GM12801 (cell line): ENCODE measurements around the gene ZBED4.

Source experiments
- TF ChIP-seq, protein P1 (sequence below): IDR thresholded peaks from one replicate; pipeline ENCODE4 v1.5.1; 2011; ENCODE audit warnings: control low read depth; ENCODE audit not compliant: insufficient read length; ENCODE audit errors: extremely low read depth

Gene ZBED4

DNA sequence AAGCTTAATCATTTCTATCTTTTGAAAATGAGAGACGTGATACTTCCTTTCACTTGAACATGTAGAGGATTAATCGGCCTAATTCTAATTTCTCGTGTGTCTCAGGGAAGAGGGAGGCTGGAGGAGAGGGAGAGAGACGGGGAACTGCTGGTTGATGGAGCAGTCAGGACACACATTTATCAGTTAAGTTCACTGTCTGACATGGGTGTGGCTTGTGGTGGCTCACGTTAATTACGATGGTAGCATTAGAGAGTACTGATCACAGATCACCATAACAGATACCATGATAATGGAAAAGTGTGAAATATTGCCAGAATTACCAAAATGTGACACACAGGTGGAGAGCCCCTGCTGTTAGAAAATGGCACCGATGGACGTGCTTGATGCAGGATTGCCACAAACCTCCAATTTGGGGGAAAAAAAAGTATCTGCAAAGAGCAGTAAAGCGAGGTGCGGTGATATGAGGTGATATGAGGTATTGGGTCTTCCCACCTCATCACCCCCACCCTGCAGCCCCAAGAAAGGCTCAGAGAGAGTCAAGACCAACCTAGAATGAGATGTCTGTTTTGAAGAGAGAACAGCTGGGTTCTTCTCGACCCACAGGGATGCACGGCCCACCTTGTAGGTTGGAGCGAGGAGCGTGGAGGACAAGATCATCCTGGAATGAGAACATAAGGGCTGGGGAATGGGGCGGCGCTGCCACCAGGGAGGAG lies 19.7 kb downstream of the ZBED4 start:
- TF ChIP-seq, protein P1, sequence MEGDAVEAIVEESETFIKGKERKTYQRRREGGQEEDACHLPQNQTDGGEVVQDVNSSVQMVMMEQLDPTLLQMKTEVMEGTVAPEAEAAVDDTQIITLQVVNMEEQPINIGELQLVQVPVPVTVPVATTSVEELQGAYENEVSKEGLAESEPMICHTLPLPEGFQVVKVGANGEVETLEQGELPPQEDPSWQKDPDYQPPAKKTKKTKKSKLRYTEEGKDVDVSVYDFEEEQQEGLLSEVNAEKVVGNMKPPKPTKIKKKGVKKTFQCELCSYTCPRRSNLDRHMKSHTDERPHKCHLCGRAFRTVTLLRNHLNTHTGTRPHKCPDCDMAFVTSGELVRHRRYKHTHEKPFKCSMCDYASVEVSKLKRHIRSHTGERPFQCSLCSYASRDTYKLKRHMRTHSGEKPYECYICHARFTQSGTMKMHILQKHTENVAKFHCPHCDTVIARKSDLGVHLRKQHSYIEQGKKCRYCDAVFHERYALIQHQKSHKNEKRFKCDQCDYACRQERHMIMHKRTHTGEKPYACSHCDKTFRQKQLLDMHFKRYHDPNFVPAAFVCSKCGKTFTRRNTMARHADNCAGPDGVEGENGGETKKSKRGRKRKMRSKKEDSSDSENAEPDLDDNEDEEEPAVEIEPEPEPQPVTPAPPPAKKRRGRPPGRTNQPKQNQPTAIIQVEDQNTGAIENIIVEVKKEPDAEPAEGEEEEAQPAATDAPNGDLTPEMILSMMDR, result no peak

DNA sequence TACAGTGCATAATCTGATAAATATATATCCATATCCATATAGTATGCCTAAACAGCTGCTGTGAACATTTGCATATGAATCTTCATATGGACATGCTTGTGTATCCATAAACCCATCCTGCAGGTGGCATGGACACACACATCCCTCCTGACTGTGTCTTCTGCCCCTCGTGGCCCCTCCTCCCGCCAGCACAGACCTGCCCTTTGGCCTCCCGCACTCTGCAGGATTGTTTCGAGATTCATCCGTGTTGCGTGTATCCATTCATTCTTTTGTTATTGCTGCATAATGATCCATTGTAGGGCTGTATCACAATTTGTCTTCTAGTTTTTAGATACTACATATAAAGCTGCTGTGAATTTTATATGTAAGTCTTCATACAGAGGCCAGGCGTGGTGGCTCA lies 24.0 kb downstream of the ZBED4 start:
- TF ChIP-seq, protein P1, result no peak

- TF ChIP-seq, protein P1, result no peak
Measured at GRCh38 chr22:49878206-49878605, 24.6 kb downstream of the ZBED4 start.

DNA sequence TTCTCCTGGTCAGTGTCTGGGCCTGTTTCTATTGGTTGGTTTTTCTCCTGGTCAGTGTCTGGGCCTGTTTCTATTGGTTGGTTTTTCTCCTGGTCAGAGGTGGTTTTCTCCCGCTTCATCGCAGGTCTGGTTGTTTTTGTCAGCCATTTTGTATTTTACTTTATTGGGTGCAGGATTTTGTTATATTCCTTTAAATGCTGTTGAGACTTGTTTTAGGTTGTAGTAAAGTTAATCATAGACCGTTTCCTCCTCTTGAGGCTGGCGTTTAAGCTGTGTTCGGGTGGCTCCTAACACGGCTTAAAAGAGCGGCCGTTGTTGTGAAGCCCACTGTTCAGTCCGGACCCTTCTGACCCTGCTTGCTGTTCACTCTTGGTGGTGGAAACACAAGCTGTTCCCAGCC lies 26.2 kb downstream of the ZBED4 start:
- TF ChIP-seq, protein P1, result no peak

DNA sequence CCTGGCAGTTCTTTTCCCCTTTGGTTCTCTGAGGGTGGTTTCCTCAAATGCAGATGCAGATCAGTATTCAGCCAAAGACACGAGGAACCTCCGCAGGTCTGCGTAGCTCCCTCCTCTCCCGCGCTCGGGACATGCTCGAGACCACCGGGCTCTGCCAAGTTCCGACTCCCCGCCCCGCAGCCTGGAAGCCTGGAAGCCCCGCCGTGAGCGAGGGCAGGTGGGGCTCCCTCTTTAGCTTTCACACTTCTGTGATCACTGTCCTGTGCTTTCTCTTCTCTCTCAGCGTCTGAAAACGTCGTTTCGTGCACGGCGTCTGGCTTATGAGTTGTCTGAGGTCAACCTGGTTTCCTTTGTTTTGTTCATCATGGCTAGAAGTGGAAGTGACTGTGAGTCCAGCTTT lies 26.6 kb downstream of the ZBED4 start:
- TF ChIP-seq, protein P1, result no peak

DNA sequence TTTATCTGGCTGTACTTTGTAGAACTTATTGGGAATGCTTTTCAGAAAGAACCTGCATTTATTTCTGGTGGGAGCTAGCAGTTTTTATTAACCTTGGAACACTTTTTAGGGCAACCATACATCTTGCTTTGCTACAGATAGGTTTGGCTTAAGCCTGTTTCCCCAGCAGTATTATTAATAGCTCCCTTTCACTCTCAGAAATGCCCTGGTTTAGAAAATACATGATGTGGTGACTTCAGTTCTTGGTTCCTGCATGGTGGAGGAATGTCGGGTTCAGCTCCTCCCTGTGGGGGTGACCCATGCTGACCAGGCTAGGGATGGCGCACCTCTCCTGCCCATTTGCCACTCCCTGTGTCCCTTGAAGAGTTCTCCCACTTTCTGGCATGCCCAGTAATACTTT lies 28.2 kb downstream of the ZBED4 start:
- TF ChIP-seq, protein P1, result no peak

DNA sequence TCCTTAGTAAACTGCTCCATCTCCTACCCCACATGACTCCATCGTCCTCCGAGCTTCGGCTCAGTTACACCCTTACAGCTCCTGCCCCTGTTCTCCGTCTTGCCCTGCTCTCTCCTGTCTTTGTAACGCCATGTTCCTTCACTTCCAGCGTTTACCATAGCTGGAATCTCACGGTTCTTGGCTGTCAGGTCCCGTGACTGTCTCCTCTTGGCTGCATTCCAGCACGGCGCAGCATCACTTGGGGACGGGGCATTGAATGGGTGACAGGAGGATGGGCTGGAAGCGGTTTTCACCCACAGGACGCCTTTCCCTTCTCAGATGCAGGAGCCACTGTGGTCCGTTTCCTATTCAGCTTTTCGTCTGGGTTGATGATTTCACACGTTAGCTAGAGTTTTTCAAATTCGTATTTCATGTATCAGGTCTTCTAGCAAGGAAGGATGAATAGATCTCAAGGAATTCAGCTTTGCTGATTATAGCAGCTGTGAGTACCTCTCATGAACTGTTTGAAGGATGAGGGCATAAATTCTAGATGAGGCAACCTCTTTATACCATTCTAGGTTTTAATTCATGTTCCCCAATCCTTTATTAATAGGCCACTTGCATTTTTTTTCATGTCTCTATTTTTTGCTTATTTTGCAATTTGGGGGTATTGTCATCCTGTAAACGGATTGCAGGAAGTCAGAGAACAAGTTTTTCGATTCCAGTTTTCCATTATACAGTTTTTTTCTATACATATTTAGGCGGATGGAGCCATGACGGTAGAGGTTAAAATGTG lies 29.1 kb downstream of the ZBED4 start:
- TF ChIP-seq, protein P1, result no peak
